HG03520 (cell line): ENCODE measurements around the gene EIF1AD.
"Not testable (repeated sequence)": the region's sequence is repeated elsewhere in the genome, so short reads cannot be mapped to it uniquely, and the experiment has no call there.

Experiments
- ATAC-seq: cut with Tn5 transposase; IDR thresholded peaks from one replicate; pipeline ENCODE4 v1.9.1; 2021; ENCODE audit warnings: mild to moderate bottlenecking, moderate library complexity; ENCODE audit not compliant: unreplicated experiment

EIF1AD gene, protein sequence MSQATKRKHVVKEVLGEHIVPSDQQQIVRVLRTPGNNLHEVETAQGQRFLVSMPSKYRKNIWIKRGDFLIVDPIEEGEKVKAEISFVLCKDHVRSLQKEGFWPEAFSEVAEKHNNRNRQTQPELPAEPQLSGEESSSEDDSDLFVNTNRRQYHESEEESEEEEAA

GRCh38 chr11:66001942-66002647 is at the start of gene EIF1AD, which contains the start of gene BANF1:
TSS of gene EIF1AD (minus strand) at chr11:66002157. CDS start at chr11:66000389, 1,768 bp downstream.
TSS of gene BANF1 (plus strand) at chr11:66002503. CDS start at chr11:66003251, 748 bp downstream.
- ATAC-seq: peak; percentile 67

DNA sequence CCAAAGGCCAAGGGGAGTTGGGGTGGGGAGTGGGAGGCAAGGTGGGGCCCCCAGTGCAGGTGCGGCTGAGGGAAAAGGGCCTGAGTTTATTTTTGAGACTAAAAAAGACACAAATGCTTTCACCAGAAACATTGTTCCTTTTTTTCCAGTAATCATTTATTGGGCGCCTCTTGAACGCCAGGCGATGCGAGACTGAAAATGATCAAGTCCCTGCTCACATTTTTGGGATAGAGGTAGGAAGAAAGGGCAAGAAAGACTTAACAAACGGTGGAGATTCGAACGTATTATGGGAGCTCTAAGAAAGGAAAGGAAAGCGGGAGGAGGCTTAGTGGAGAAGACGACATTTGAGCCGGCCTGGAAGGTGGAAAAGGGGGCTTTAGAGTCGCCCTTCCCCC is 49.4 kb upstream of the EIF1AD start:
- no peak for ATAC-seq

DNA sequence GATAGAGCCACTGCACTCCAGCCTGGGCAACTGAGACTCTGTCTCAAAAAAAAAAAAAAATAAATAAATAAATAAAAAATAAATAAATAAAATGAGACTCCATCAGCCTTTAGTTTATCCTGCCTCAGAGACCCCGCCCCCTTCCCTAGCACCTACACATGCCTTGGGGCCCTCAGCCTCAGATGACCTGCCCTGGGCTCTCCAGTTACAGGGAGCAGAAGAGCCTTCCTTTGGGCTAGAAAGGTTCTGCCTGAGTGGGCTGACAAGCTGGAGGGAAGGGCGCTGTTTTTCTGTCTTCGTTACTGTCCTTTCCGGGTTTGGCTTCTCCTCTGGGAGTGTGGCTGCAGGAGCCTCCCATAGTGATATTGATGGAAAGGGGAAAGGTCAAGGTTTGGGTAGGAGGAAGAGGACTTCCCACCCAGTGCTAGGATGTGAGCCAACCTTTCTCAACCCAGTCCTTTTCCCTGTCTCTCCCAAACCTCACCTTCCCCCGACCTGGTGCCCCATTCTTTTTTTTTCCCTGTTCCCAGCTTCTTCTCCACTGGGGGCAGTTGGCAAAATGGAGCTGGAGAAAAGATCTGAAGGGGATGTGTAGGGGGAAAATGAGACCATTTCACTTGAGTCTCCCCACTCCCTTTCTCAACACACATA is 48.7 kb upstream of the EIF1AD start:
- ATAC-seq: no peak

- ATAC-seq: no peak
Measured at GRCh38 chr11:66048547-66049323, 46.8 kb upstream of the EIF1AD start, which contains the start of gene GAL3ST3. TSS of gene GAL3ST3 (minus strand) at chr11:66049161. CDS start at chr11:66045415, 3,746 bp downstream.

GRCh38 chr11:66047541-66048365 is 45.8 kb upstream of the EIF1AD start:
- ATAC-seq: no peak

- ATAC-seq: no peak
Measured at GRCh38 chr11:66046901-66047300, 44.9 kb upstream of the EIF1AD start.

- no peak for ATAC-seq
Measured at GRCh38 chr11:66045177-66045639, 43.3 kb upstream of the EIF1AD start.

DNA sequence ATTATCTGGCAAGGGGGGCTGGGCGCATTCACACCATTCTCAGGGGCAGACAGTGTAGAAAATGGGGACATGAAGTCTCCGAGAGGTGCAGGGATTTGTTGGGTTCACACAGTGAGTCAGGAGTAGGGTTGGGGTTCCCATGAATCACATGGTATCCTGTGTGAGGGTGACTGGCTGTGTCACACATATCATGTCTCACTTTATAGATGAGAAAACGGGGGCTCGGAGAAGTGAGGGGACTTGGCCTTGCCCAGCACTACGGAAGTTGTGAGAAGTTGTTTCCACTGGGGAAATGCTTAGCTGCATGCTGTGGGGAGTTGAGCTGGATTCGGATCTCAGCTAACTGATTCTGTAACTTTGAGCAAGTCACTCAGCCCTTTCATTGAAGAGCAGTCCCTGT is 42.8 kb upstream of the EIF1AD start:
- ATAC-seq: no peak

DNA sequence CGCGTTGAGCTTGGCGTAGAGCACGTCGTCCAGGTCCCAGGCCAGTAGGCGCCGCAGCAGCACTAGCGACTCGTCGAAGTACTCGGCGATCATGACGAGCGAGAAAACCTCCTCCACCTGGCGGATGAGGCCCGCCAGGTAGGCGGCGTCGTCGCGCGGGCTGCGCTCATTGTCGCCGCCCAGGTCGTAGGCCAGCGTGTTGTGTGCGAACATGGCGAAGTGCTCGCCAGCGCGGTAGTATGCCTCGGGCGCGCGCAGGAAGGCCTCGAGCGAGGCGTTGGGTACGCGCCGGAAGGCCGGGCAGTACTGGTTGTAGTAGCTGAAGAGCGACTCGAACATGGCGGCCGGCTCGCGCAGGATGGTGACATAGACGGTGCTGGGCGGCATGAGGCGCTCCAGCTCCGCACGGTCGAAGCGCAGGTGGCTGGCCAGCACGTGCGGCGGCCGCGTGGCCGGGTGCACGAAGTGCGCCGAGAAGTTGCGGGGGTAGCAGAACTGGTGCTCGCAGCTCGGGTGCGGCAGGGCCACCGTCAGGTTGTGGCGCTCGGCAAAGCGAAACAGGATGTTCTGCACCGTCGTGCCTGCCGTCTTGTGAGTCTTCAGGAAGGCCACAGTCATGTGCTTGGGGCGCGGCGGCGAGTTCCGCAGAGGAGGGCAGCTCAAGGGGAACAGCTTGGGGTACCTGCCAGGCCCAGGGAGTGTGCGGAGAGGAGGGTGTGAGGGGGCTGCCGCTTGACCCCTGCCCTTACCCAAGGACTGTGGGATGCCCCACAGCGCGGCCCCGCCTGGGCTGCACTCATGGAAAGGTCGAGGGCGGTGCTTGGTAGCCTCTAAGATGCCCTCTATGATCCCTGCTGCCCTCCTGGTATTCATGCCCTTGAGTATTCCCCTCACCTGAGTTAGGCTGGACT is 41.3 kb upstream of the EIF1AD start:
- ATAC-seq: no peak

DNA sequence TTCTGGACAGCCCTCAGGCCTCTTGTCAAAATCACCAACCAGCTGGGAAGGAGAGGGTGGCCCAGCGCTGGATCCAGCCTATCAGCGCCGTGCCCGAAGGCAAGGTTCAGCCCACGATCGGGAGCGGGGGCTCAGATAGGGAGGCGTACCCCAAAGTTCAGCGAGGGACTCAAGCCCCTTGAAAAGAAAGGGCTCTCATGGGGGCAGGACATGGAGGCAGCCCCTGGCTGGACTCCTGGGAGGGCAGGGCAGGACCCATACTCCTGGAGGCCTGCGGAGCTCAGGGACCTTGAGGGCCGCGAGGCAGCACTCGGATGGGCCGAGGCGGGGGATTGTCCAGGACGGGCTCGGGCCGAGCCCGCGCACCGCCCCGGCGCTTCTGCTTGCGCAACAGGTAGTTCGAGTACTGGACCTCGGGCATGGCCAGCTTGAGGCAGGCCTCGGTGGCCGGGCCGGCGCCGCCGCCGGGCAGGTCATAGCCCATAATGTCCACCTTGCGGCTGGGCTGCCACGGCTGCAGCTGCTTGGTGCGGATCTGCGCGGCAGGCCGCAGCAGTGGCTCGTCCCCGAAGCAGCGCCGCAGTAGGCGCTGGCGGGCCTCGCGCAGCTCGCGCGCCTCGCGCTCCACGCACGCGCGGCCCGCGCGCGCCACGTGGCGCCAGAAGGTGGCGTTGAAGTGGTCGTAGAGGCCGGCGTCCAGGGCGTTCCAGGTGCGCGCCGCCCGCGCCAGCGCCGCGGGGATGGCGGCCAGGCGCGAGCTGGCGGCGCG is 40.5 kb upstream of the EIF1AD start:
- ATAC-seq: no peak

DNA sequence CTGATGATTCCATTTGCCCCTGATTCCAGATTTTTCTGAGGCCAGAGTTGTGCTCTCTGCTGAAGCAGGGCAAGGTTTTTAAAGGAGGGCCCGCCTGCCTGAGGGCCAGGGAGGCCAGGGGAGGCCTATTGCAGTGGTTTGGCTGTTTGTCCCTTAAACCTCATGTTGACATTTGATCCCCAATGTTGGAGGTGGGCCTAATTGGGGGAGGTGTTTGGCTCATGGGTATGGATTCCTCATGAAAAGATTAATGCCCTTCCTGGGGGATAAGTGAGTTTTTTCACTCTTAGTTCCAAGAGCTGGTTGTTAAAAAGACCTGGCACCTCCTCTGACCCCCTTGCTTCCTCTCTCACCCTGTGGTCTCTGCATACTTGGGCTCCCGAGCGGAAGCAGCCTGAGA is 37.8 kb upstream of the EIF1AD start:
- ATAC-seq: no peak

GRCh38 chr11:66037327-66037726 is 35.4 kb upstream of the EIF1AD start:
- ATAC-seq: no peak

DNA sequence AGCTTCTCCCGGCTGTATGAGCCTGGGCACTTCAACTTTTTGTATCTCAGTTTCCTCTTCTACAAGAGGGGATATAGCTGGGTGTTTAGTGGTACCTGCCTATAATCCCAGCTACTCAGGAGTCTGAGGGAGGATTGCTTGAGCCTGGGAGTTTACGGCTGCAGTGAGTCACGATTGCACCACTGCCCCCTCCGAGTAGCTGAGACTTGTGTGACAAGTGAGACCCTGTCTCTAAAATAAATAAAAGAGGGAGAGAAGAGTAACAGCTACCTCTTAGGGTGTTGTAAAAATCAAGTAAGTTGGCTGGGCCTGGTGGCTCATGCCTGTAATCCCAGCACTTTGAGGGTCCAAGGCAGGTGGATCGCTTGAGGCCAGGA is 34.4 kb upstream of the EIF1AD start:
- no peak for ATAC-seq

- no peak for ATAC-seq
Measured at GRCh38 chr11:66035653-66036333, 33.8 kb upstream of the EIF1AD start.

DNA sequence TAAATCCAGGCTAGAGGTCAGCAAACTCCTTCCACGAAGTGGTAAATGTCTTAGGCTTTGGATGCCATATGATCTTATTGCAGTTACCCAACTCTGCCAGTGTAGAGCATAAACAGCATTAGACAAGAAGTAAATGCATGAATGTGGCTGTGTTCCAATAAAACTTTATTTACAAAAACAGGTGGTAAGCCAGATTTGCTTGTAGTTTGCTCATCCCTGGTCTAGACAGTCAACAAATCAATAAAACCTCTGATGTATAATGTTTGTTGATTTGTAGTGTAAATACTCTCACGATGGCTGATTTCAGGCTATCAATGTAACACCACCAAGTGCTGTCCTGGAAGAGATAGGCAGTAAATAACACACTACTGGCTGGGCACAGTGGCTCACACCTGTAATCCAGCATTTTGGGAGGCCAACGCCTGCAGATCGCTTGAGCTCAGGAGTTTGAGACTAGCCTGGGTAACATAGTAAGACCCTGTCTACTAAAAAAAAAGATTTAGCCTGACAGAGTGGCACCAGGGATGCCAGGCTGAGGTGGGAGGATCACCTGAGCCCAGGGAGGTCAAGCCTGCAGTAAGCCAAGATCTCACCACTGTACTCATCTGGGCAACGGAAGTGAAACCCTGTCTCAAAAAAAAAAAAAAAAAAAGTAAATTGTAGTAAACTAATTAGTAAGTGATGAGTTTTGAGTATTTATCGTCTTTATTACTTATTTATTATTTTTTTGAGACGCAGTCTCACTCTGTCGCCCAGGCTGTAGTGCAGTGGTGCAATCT is 31.2 kb upstream of the EIF1AD start:
- no peak for ATAC-seq

DNA sequence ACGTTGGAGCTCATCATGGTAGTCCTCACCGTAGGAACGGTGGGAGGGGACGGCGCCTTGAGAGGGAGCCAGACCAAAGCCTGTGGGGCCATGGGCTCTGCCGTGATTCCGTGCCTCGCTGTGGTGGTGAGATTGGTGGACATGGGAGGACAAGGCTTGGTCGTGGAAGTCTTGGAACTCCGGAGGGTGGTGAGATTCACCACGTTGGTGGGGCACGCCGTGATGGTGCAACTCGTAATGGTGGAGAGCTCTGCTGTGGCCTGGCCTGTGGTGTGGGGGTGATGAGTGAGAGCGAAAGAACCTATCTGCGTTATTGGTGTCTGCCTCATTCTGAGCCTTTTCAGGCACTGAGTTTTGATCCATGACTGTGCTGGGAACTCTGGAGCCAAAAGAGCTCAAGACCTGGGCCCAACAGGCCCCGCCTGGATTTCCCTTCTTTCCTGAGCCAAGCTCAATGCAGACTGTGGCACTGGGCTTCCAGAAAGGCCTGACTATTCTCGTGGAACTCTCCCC is 24.1 kb upstream of the EIF1AD start, which contains the start of gene CATSPER1:
CATSPER1 (minus strand) TSS at position 463 of the 513 bp plus-strand sequence; CDS start at position 363, 100 bp downstream.
- ATAC-seq: no peak

- ATAC-seq: not testable (repeated sequence)
Measured at GRCh38 chr11:66023186-66023440, 21.2 kb upstream of the EIF1AD start.
